ENCODE data around the gene TRPM3. TPM values are rescaled to one million over a fixed set of nuclear protein-coding genes. Genes with fewer than 3 reads are reported as not detected.

TRPM3 gene
- total and polyA plus RNA-seq, 2 donors (not counting 1 experiment from before 2014, with no cell fraction given), result not detected

- Histone ChIP-seq H3K36me3 (replicated peaks in 1 of 2; ENCODE audit: control extremely low read depth in 1 of 2, control insufficient read depth in 1 of 2, extremely low read depth in 1 of 2, insufficient read depth in 2 of 2, low read length in 1 of 2) (no peaks in the 10 kb centered on the region), H3K4me3 (ENCODE audit: control extremely low read depth in 1 of 5, extremely low read depth in 1 of 5, insufficient read depth in 1 of 5, low read depth in 2 of 5, low read length in 4 of 5) (no peak overlapping the region), H2AFZ (ENCODE audit: insufficient read depth, low read depth, low read length, poor library complexity, severe bottlenecking) (no peak overlapping the region), H3K27me3 (replicated peaks in 1 of 4; ENCODE audit: control extremely low read depth in 1 of 4, control insufficient read depth in 3 of 4, insufficient read depth in 4 of 4, low read length in 3 of 4) (no peaks in the 10 kb centered on the region), H3K4me2 (replicated peaks; ENCODE audit: low read depth, low read length, poor library complexity, severe bottlenecking) (no peak overlapping the region), H3K9me3 (ENCODE audit: control extremely low read depth in 1 of 3, control insufficient read depth in 2 of 3, insufficient read depth in 1 of 3, low read length in 2 of 3) (peaks cover 0 to 2% (median 0%) of the 10 kb centered on the region in 3 donors), H3K79me2 (ENCODE audit: control insufficient read depth, insufficient read depth, low read length) (no peaks in the 10 kb centered on the region), H3K9ac (ENCODE audit: low read length) (no peak overlapping the region), H4K20me1 (ENCODE audit: control insufficient read depth, insufficient read depth, low read length, poor library complexity, severe bottlenecking) (no peaks in the 10 kb centered on the region), H3K4me1 (ENCODE audit: control insufficient read depth in 2 of 2, insufficient read depth in 2 of 2, low read length in 2 of 2) (no peaks in the 10 kb centered on the region), H3K27ac (ENCODE audit: low read length in 2 of 2) (no peak overlapping the region)
- H3K4me3 Mint-ChIP-seq, result no peak overlapping the region
- ChIA-PET POLR2A (no interaction called here), CTCF (no interaction called here)
- DNase-seq (no peak), ATAC-seq (ENCODE audit: low read depth) (no peak)
- TF ChIP-seq CTCF (IDR thresholded peaks at IDR 0.05) (no peak), EZH2 (IDR thresholded peaks at IDR 0.05; ENCODE audit: borderline replicate concordance, insufficient read depth, low read depth, low read length, poor library complexity, severe bottlenecking) (no peak)
- H3K27me3 Mint-ChIP-seq, result peaks cover 10% of the 10 kb centered on the region
- no peaks in the 10 kb centered on the region for H3K9me3 Mint-ChIP-seq (ENCODE audit: insufficient read depth)
- H3K27ac Mint-ChIP-seq, result no peak overlapping the region
- H3K4me1 Mint-ChIP-seq, result no peaks in the 10 kb centered on the region
- intact Hi-C loops (cut with micrococcal nuclease), result no loop called here
These were observed 432.7 kb downstream of the TRPM3 start for GRCh38 chr9:70688704-70689103.

GRCh38 chr9:70683841-70684240, 437.6 kb downstream of the TRPM3 start:
- Histone ChIP-seq H3K79me2 (ENCODE audit: control insufficient read depth, insufficient read depth, low read length) (no peaks in the 10 kb centered on the region), H3K4me2 (replicated peaks; ENCODE audit: low read depth, low read length, poor library complexity, severe bottlenecking) (no peak overlapping the region), H3K9ac (ENCODE audit: low read length) (no peak overlapping the region), H3K36me3 (replicated peaks in 1 of 2; ENCODE audit: control extremely low read depth in 1 of 2, control insufficient read depth in 1 of 2, extremely low read depth in 1 of 2, insufficient read depth in 2 of 2, low read length in 1 of 2) (no peaks in the 10 kb centered on the region), H4K20me1 (ENCODE audit: control insufficient read depth, insufficient read depth, low read length, poor library complexity, severe bottlenecking) (no peaks in the 10 kb centered on the region), H3K27ac (ENCODE audit: low read length in 2 of 2) (no peak overlapping the region), H3K9me3 (ENCODE audit: control extremely low read depth in 1 of 3, control insufficient read depth in 2 of 3, insufficient read depth in 1 of 3, low read length in 2 of 3) (peaks cover 0 to 2% (median 0%) of the 10 kb centered on the region in 3 donors), H2AFZ (ENCODE audit: insufficient read depth, low read depth, low read length, poor library complexity, severe bottlenecking) (no peak overlapping the region), H3K4me3 (ENCODE audit: control extremely low read depth in 1 of 5, extremely low read depth in 1 of 5, insufficient read depth in 1 of 5, low read depth in 2 of 5, low read length in 4 of 5) (no peak overlapping the region), H3K4me1 (ENCODE audit: control insufficient read depth in 2 of 2, insufficient read depth in 2 of 2, low read length in 2 of 2) (no peaks in the 10 kb centered on the region), H3K27me3 (replicated peaks in 1 of 4; ENCODE audit: control extremely low read depth in 1 of 4, control insufficient read depth in 3 of 4, insufficient read depth in 4 of 4, low read length in 3 of 4) (peaks cover 0 to 3% (median 0%) of the 10 kb centered on the region in 4 experiments)
- no peaks in the 10 kb centered on the region for H3K9me3 Mint-ChIP-seq (ENCODE audit: insufficient read depth)
- ATAC-seq (ENCODE audit: low read depth) (no peak), DNase-seq (no peak)
- CTCF ChIA-PET, result no interaction called here
- peaks cover 10% of the 10 kb centered on the region for H3K27me3 Mint-ChIP-seq
- no peak overlapping the region for H3K27ac Mint-ChIP-seq
- H3K4me1 Mint-ChIP-seq, result no peaks in the 10 kb centered on the region
- intact Hi-C loops (cut with micrococcal nuclease), result no loop called here
- 100% methylated on average over 1 of the region's 2 CpGs for WGBS (ENCODE audit: insufficient coverage)
- POLR2A ChIA-PET, result no interaction called here
- no peak overlapping the region for H3K4me3 Mint-ChIP-seq
- TF ChIP-seq EZH2 (IDR thresholded peaks at IDR 0.05; ENCODE audit: borderline replicate concordance, insufficient read depth, low read depth, low read length, poor library complexity, severe bottlenecking) (no peak), CTCF (IDR thresholded peaks at IDR 0.05) (no peak)
